Gastrocnemius medialis (tissue), 4 donors: ENCODE results near the gene BCAT1. TPM values are rescaled to one million over a fixed set of nuclear protein-coding genes. Genes with fewer than 3 reads are reported as not detected.

ENCODE experiments used
- ATAC-seq, 2 donors: fragments of 150-250 bp; one replicate each; pipeline ENCODE4 v1.9.1; 2016
- DNase-seq, 2 donors: peaks; one replicate each; pipeline ENCODE4 v3.0.0-alpha.2; 2019
- H3K27ac ChIP-seq, 4 donors: fragments of 200-600 bp; sonication (generic); 1 replicate in 1 of 4; 2 replicates in 3 of 4; pipeline ENCODE4 v1.5.1; 2016 to 2018; ENCODE audit warnings: mild to moderate bottlenecking in 2 of 4, moderate library complexity in 1 of 4
- H3K27me3 ChIP-seq, 3 donors: fragments of 200-600 bp; sonication (generic) in 2 of 3; 1 replicate in 1 of 3; 2 replicates in 2 of 3; pipeline versions ENCODE4 v1.5.1 to v1.6.0; 2016 to 2019; ENCODE audit warnings: mild to moderate bottlenecking in 1 of 3, moderate library complexity in 1 of 3
- H3K36me3 ChIP-seq, 2 donors: fragments of 200-600 bp; sonication (generic) in 1 of 2; one replicate each; pipeline ENCODE4 v1.5.1; 2017 to 2018
- H3K4me1 ChIP-seq, 2 donors: fragments of 200-600 bp; sonication (generic) in 1 of 2; one replicate each; pipeline ENCODE4 v1.5.1; 2016 to 2017; ENCODE audit warnings: mild to moderate bottlenecking in 2 of 2
- H3K4me3 ChIP-seq, 4 donors: fragments of 200-600 bp; sonication (generic) in 3 of 4; 1 replicate in 1 of 4; 2 replicates in 3 of 4; pipeline ENCODE4 v1.5.1; 2016 to 2019; ENCODE audit warnings: mild to moderate bottlenecking in 2 of 4
- H3K9me3 ChIP-seq, 3 donors: fragments of 200-600 bp; sonication (generic) in 2 of 3; 1 replicate in 1 of 3; 2 replicates in 2 of 3; pipeline ENCODE4 v1.5.1; 2016 to 2019
- CTCF ChIP-seq, 5 experiments: fragments of 450-650 bp in 3 of 5; fragments of 200-600 bp in 2 of 5; sonication (generic) in 2 of 5; IDR thresholded peaks in 4 of 5; conservative IDR thresholded peaks in 1 of 5; 1 replicate in 4 of 5; 2 replicates in 1 of 5; pipeline ENCODE4 v1.5.1; 2016 to 2019; ENCODE audit warnings: antibody characterized with exemption in 5 of 5, mild to moderate bottlenecking in 3 of 5, moderate library complexity in 3 of 5
- POLR2A ChIP-seq, 2 donors: fragments of 450-650 bp; IDR thresholded peaks; one replicate each; pipeline ENCODE4 v1.6.1; 2017; ENCODE audit warnings: antibody characterized with exemption in 2 of 2, mild to moderate bottlenecking in 2 of 2, moderate library complexity in 2 of 2
- in situ Hi-C, 4 donors: fragments of 200-750 bp; cut with MboI; loops; one replicate each; pipeline versions ENCODE4 v1.15.0 to v1.8.0; 2017; ENCODE audit warnings: low sequenced_read_pairs in 4 of 4
- intact Hi-C: fragments of 100-400 bp; cut with DNase I; formaldehyde crosslinking; loops from one replicate; pipeline ENCODE4 v1.15.1; 2023; ENCODE audit warnings: low total_unique reads
- total RNA-seq, 4 donors: library from RNA; depleted of rRNA; stranded (reverse); fragments of >200 nt; gene quantifications; one replicate each; pipeline versions ENCODE4 v1.1.0 to v1.2.3, GENCODE V29; 2016

The BCAT1 gene
- total RNA-seq, 4 donors from 2014 or later = 1.6 to 7.5 (median 3.9) TPM

- Histone ChIP-seq H3K4me3 (no peak overlapping the region), H3K36me3 (no peaks in the 10 kb centered on the region), H3K4me1 (no peaks in the 10 kb centered on the region), H3K27ac (no peak overlapping the region), H3K27me3 (no peaks in the 10 kb centered on the region), H3K9me3 (no peaks in the 10 kb centered on the region)
- TF ChIP-seq POLR2A (IDR thresholded peaks at IDR 0.05) (no peak), CTCF (IDR thresholded peaks at IDR 0.05 in 4 of 5, conservative IDR thresholded peaks at IDR 0.05 in 1 of 5) (no peak)
- in situ Hi-C loops (no loop called here), intact Hi-C loops (no loop called here)
- ATAC-seq (no peak), DNase-seq (no peak)
These were observed 126.6 kb downstream of the BCAT1 start for GRCh38 chr12:24822121-24822899.

- ATAC-seq = no peak
- in situ Hi-C loops = no loop called here
These were observed 127.2 kb downstream of the BCAT1 start for GRCh38 chr12:24821691-24822090.

GRCh38 chr12:24820872-24821271, 128.0 kb downstream of the BCAT1 start:
- Histone ChIP-seq H3K27me3 (no peaks in the 10 kb centered on the region), H3K4me3 (no peak overlapping the region), H3K27ac (no peak overlapping the region), H3K36me3 (no peaks in the 10 kb centered on the region), H3K9me3 (no peaks in the 10 kb centered on the region), H3K4me1 (no peaks in the 10 kb centered on the region)
- ATAC-seq (no peak), DNase-seq (no peak)
- intact Hi-C loops = no loop called here
- in situ Hi-C loops = no loop called here
- TF ChIP-seq POLR2A (IDR thresholded peaks at IDR 0.05) = no peak
- no peak for TF ChIP-seq CTCF (IDR thresholded peaks at IDR 0.05 in 4 of 5, conservative IDR thresholded peaks at IDR 0.05 in 1 of 5)

More at GRCh38 chr12:24821691-24822090, 127.2 kb downstream of the BCAT1 start:
- no peaks in the 10 kb centered on the region for H3K27me3 ChIP-seq
- H3K36me3 ChIP-seq = no peaks in the 10 kb centered on the region
- intact Hi-C loops = no loop called here
- H3K4me3 ChIP-seq = no peak overlapping the region
- no peak for DNase-seq
- H3K4me1 ChIP-seq = no peaks in the 10 kb centered on the region
- H3K27ac ChIP-seq = no peak overlapping the region
- TF ChIP-seq POLR2A (IDR thresholded peaks at IDR 0.05) (no peak), CTCF (IDR thresholded peaks at IDR 0.05 in 4 of 5, conservative IDR thresholded peaks at IDR 0.05 in 1 of 5) (no peak)
- H3K9me3 ChIP-seq = no peaks in the 10 kb centered on the region

- H3K27me3 ChIP-seq = no peaks in the 10 kb centered on the region
- no peak overlapping the region for H3K4me3 ChIP-seq
- no peaks in the 10 kb centered on the region for H3K9me3 ChIP-seq
- no peak overlapping the region for H3K27ac ChIP-seq
- H3K4me1 ChIP-seq = no peaks in the 10 kb centered on the region
- TF ChIP-seq CTCF (IDR thresholded peaks at IDR 0.05 in 4 of 5, conservative IDR thresholded peaks at IDR 0.05 in 1 of 5) (no peak), POLR2A (IDR thresholded peaks at IDR 0.05) (no peak)
- ATAC-seq = no peak
- intact Hi-C loops = no loop called here
- in situ Hi-C loops = no loop called here
- no peaks in the 10 kb centered on the region for H3K36me3 ChIP-seq
- no peak for DNase-seq
These were observed 130.6 kb downstream of the BCAT1 start for GRCh38 chr12:24818351-24818750.

- no peaks in the 10 kb centered on the region for H3K9me3 ChIP-seq
- DNase-seq (no peak), ATAC-seq (no peak)
- no peaks in the 10 kb centered on the region for H3K27me3 ChIP-seq
- TF ChIP-seq POLR2A (IDR thresholded peaks at IDR 0.05) (no peak), CTCF (IDR thresholded peaks at IDR 0.05 in 4 of 5, conservative IDR thresholded peaks at IDR 0.05 in 1 of 5) (no peak)
- H3K4me3 ChIP-seq = no peak overlapping the region
- in situ Hi-C loops (no loop called here), intact Hi-C loops (no loop called here)
- no peaks in the 10 kb centered on the region for H3K36me3 ChIP-seq
- H3K4me1 ChIP-seq = no peaks in the 10 kb centered on the region
- no peak overlapping the region for H3K27ac ChIP-seq
These were observed 133.8 kb downstream of the BCAT1 start for GRCh38 chr12:24815114-24815423.
